NCI-H2107 treated with DMSO at 0.1 percent for 48 hours (cell line): ENCODE data around the gene EXOC3.
A peak's percentile ranks its signal among the peaks of the same experiment; 100 is the strongest.

Experiments used
- DNase-seq: peaks from one replicate; lab custom pipeline; 2025; ENCODE audit not compliant: unreplicated experiment; lab: John Stamatoyannopoulos, UW

Gene EXOC3

GRCh38 chr5:438481-438981 lies 4.4 kb upstream of the EXOC3 start:
- no peak for DNase-seq

DNA sequence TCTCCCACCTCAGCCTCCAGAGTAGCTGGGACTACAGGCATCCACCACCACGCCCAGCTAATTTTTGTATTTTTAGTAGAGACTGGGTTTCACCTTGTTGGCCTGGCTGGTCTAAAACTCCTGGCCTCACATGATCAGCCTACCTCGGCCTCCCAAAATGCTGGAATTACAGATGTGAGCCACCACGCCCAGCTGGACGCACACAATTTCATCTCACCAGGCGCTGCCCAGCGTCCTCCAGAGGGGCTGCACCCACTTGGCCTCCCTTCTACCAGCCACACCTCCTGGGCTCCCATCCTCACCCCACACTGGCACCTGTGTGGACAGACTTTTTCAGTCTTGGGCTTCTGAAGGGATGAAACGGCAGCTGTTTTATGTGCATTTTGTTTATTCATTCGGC lies 3.8 kb upstream of the EXOC3 start:
- no peak for DNase-seq

DNA sequence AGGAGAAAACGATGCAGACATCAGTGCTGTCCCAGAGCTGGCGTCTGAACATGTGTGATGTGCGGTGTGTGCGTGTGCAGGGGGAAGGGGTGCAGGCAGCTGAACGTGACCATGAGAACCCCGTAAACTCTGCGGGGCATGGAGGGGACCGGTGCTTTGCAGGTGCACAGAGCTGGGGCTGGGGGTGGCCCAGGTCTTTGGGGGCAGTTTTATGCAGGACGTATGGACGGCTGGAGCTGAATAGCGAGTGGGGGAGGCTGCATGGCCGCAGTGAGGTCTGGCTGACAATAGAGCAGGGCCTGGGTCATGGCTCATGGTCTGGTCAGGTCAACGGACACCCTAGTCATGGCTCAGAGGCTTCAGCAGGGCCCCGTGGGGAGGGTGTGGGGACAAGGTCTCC lies 3.3 kb upstream of the EXOC3 start:
- DNase-seq, result no peak

DNA sequence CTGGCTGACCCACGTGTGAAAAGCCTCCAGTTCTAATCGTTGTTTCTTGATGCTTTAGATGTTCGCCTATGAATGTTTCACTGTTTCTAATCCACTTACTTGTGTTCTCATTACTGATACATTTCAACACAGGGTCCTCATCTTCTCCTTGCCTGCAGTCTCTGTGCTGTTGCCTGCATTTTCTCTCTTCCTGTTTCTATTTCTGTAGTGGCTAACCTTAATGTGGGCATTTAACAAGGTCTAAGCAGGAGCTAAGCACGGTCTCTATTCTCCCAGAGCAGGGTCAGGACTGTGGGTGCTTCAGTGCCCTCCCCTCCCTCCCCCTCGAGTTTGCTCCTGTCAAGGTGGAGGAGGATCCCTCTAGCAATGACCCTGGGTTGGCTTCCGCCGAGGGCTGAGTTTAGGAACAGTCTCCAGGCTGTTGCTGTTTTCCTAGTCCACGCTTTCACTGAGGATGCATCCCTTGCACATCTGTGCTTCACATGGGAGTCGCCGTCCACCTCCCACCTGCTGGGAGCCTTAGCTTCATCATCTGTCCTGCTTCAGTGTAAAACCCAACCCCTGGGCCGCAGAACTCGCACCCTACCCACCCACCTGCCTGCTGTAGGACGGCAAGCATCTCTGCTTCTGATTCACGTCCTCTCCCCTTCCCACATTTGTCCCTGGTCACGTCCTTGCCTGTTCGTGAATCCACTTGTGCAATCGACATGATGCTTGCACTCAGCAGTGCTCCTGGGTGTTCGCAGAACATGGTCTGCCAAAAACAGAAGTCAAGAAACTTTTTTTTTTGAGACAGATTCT lies 2.4 kb upstream of the EXOC3 start:
- no peak for DNase-seq

- DNase-seq, result no peak
Measured at GRCh38 chr5:441996-442334, 1.0 kb upstream of the EXOC3 start.

GRCh38 chr5:443239-444151 lies 519 bp downstream of the EXOC3 start:
- peak; percentile 21 for DNase-seq

GRCh38 chr5:444226-444625 lies 1.2 kb downstream of the EXOC3 start:
- no peak for DNase-seq

- no peak for DNase-seq
Measured at GRCh38 chr5:445591-445990, 2.6 kb downstream of the EXOC3 start.

GRCh38 chr5:446066-446882 lies 3.3 kb downstream of the EXOC3 start:
- no peak for DNase-seq

DNA sequence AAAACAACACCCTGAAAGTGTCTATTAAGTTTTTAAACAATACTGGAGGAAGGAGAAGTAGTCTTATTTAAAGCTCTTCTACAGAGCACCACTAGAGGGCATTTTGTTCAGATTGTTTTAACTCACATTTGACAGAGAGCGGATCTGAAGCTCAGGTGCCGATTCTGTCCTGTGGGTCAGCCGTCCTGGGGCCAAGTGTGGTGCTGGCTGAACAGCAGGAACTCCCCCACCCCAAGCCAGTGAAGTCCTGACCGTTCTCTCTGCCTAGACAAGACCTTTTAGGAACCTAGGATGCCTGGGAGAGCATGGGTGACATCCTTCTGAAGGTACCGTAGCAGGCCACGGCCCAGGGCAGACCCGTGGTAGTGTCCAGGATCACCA lies 3.9 kb downstream of the EXOC3 start:
- DNase-seq, result peak; percentile 43

- no peak for DNase-seq
Measured at GRCh38 chr5:447501-447900, 4.5 kb downstream of the EXOC3 start.

DNA sequence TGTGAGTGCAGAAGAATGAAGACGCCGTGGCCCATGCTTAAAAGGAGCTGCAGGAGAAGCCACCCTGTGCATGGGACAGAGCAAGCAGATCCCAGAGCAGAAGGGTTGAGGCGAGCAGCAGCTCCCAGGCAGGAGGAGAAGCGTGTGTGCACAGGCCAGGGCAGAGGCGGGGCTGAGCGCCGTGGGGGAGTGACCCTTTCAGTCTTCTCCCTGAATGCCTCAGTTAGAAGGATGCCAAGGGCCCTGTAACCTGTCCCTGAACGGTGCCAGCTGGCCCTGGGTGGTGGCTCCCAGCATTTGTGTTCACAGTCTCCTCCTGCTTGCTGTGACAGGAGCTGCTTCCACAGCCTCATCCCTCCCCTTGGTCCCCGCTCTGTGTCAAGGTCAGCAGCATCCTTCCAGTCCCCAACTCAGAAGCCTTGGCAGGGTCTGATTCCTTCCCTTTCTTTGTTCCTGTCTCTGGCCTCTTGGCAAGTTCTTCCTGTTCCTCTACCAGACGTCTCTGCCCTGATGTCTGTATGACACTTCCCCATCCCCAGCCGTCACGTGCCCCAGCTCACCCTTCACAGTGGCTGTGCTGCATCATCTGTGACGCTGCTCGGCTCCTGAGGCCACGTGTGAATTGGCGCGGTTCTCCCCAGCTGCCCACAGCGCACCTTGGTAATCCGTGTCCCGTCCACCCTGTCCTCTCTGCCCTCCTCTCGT lies 5.2 kb downstream of the EXOC3 start:
- DNase-seq, result no peak

- DNase-seq, result no peak
Measured at GRCh38 chr5:448766-449090, 5.8 kb downstream of the EXOC3 start.

DNA sequence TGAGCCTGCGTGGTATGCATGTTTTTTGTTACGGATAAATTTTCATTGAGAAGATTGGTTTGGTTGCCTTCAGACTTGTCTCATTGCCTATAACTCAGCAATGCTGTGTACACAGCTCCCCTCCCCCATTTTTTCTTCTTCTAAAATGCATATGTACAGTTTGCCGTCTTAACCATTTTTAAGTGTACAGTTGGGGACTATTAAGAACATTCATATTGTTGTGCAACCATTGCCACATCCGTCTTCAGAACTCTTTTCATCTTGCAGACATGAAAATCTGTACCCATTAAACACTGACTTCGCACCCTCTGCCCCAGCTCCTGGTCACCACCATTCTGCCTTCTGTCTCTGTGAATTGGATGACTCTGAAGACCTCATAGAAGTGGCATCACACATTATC lies 6.2 kb downstream of the EXOC3 start:
- no peak for DNase-seq

- DNase-seq, result no peak
Measured at GRCh38 chr5:451587-452458, 8.8 kb downstream of the EXOC3 start.

- DNase-seq, result no peak
Measured at GRCh38 chr5:452978-453710, 10.2 kb downstream of the EXOC3 start.

DNA sequence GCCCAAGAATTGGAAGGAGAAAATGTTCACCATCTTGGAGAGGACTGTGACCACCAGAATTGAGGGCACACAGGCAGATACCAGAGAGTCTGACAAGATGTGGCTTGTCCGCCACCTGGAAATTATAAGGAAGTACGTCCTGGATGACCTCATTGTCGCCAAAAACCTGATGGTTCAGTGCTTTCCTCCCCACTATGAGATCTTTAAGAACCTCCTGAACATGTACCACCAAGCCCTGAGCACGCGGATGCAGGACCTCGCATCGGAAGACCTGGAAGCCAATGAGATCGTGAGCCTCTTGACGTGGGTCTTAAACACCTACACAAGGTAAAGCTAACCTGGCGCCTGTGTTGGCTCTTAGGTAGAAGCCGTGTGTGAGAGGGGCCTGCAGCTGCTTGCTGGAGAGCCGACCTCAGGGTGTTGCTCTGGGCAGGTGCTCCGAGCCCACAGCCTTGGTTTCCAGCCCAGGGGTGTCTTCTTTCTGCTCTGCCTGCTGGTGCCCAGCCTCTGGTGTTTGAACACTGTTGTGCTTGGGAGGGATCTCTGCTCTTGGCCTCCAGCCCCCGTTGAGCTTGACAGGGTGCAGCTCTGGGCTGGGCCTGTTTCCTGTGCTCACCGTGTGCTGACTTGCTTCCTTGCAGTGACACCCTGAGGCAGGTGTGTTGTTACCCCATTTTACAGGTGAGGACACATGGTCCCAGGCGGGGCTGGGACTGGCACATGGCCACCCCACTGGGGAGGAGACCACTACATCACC lies 10.9 kb downstream of the EXOC3 start:
- DNase-seq, result no peak

DNA sequence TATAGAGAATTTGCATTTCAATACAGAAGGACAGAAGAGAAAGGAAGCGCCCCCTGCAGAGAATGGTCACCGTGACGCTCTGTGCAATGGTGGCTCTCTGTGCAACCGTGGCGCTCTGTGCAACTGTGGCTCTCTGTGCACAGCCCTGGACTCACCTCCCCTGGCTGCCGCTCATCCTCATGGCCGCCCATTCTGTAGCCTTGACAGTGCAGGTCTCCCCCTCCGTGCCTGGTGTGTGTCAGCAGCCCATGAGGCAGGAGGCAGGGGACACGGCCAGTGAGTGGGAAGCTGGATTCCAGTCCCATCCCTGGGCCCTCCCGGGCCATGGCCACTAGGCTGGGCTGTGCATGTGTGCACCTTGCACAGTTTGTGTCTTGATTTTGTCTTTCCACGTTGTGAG lies 12.0 kb downstream of the EXOC3 start:
- DNase-seq, result no peak

GRCh38 chr5:455806-456205 lies 12.8 kb downstream of the EXOC3 start:
- DNase-seq, result no peak
